GM23338 (cell line): ENCODE data around the gene DUS3L. TPM values are rescaled to one million over a fixed set of nuclear protein-coding genes. Genes with fewer than 3 reads are reported as not detected.
A peak's percentile ranks its signal among the peaks of the same experiment; 100 is the strongest.

Experiments used
- ATAC-seq: fragments of 200-7000 bp; cut with Tn5 transposase; 3 replicates; pipeline ENCODE4 v1.9.1; 2020
- DNase-seq: peaks from one replicate; pipeline ENCODE4 v3.0.0-alpha.2; 2015; ENCODE audit warnings: low spot score
- H2AFZ ChIP-seq: fragments of 200-600 bp; sonication (generic); 2 replicates; pipeline ENCODE4 v1.8.0; 2016; ENCODE audit warnings: antibody characterized with exemption, mild to moderate bottlenecking, moderate library complexity
- H3F3A ChIP-seq: fragments of 200-600 bp; sonication (generic); replicated peaks from 2 replicates; pipeline ENCODE4 v1.8.0; 2017; ENCODE audit warnings: antibody characterized with exemption, mixed run types, low read depth
- H3K27ac ChIP-seq: fragments of 200-600 bp; sonication (generic); 2 replicates; pipeline ENCODE4 v1.6.1; 2016; ENCODE audit warnings: low read depth
- H3K27me3 ChIP-seq: fragments of 200-600 bp; sonication (generic); 2 replicates; pipeline ENCODE4 v1.8.0; 2016; ENCODE audit warnings: mild to moderate bottlenecking, mixed run types, moderate library complexity; ENCODE audit not compliant: insufficient read depth
- H3K36me3 ChIP-seq: fragments of 200-600 bp; sonication (generic); 2 replicates; pipeline ENCODE4 v1.8.0; 2016; ENCODE audit warnings: mild to moderate bottlenecking; ENCODE audit not compliant: insufficient read depth
- H3K4me1 ChIP-seq: fragments of 200-600 bp; sonication (generic); 2 replicates; pipeline ENCODE4 v1.8.0; 2016; ENCODE audit warnings: mild to moderate bottlenecking, moderate library complexity; ENCODE audit not compliant: insufficient read depth
- H3K4me2 ChIP-seq: fragments of 200-600 bp; sonication (generic); 2 replicates; pipeline ENCODE4 v1.7.1; 2017; ENCODE audit warnings: mixed run types
- H3K4me3 ChIP-seq: fragments of 200-600 bp; sonication (generic); 2 replicates; pipeline ENCODE4 v1.6.1; 2016; ENCODE audit warnings: mixed run types
- H3K79me2 ChIP-seq: fragments of 200-600 bp; sonication (generic); replicated peaks from 2 replicates; pipeline ENCODE4 v1.8.0; 2017; ENCODE audit warnings: mild to moderate bottlenecking; ENCODE audit not compliant: insufficient read depth
- H3K9me2 ChIP-seq: fragments of 200-600 bp; sonication (generic); 2 replicates; pipeline ENCODE4 v1.8.0; 2017; ENCODE audit not compliant: insufficient read depth
- H4K20me1 ChIP-seq: fragments of 200-600 bp; sonication (generic); replicated peaks from 2 replicates; pipeline ENCODE4 v1.8.0; 2017; ENCODE audit warnings: mild to moderate bottlenecking; ENCODE audit not compliant: insufficient read depth
- H3K27ac Mint-ChIP-seq: 2 replicates; pipeline ENCODE4 v1.8.0; 2020; ENCODE audit warnings: inconsistent platforms, mild to moderate bottlenecking, moderate library complexity, mixed read lengths
- H3K27me3 Mint-ChIP-seq: 3 replicates; pipeline ENCODE4 v1.8.0; 2022; ENCODE audit warnings: low read depth, mild to moderate bottlenecking, moderate library complexity, mixed read lengths, inconsistent platforms; ENCODE audit not compliant: insufficient read depth, poor library complexity
- H3K36me3 Mint-ChIP-seq: 3 replicates; pipeline ENCODE4 v1.8.0; 2021; ENCODE audit warnings: low read depth, mild to moderate bottlenecking, inconsistent platforms, moderate library complexity, mixed read lengths
- H3K4me1 Mint-ChIP-seq: 3 replicates; pipeline ENCODE4 v1.8.0; 2020; ENCODE audit warnings: mild to moderate bottlenecking, inconsistent platforms, mixed read lengths
- H3K4me3 Mint-ChIP-seq: 3 replicates; pipeline ENCODE4 v1.8.0; 2021; ENCODE audit warnings: moderate library complexity, mild to moderate bottlenecking, inconsistent platforms, mixed read lengths
- H3K9me3 Mint-ChIP-seq: 3 replicates; pipeline ENCODE4 v1.8.0; 2020; ENCODE audit warnings: moderate library complexity, mild to moderate bottlenecking, inconsistent platforms, mixed read lengths
- CREB1 ChIP-seq: fragments of 250-450 bp; sonication (Bioruptor Pico); IDR thresholded peaks from 2 replicates; pipeline ENCODE4 v1.5.0; 2020; ENCODE audit warnings: low read depth, mild to moderate bottlenecking, moderate library complexity
- POLR2AphosphoS5 ChIP-seq: IDR thresholded peaks from 2 replicates; pipeline ENCODE4 v1.6.1; 2016; ENCODE audit warnings: antibody characterized with exemption, low read depth
- STAT1 ChIP-seq: IDR thresholded peaks from one replicate; pipeline ENCODE4 v1.6.1; 2016; ENCODE audit warnings: antibody characterized with exemption; ENCODE audit not compliant: unreplicated experiment
- ZNF114 ChIP-seq: fragments of 250-450 bp; sonication (Bioruptor Pico); IDR thresholded peaks from 2 replicates; pipeline ENCODE4 v1.5.0; 2020; ENCODE audit warnings: mild to moderate bottlenecking, moderate library complexity
- polyA plus RNA-seq: library from polyadenylated mRNA; unstranded; fragments of >200 nt; fragmentation: Nextera tagmentation; extraction: Ambion mirVana; gene quantifications from 2 replicates; pipeline ENCODE4 v1.2.1, GENCODE V29; 2016
- total RNA-seq: library from RNA; depleted of rRNA; stranded (reverse); fragments of >200 nt; shearing (Covaris generic); gene quantifications from 2 replicates; pipeline ENCODE4 v1.2.3, GENCODE V29; 2014
- TF ChIP-seq, protein P1 (sequence below): IDR thresholded peaks from one replicate; pipeline ENCODE4 v1.6.1; 2018; ENCODE audit warnings: antibody characterized with exemption; ENCODE audit not compliant: unreplicated experiment
- TF ChIP-seq, protein P2 (sequence below): IDR thresholded peaks from 2 replicates; pipeline ENCODE4 v1.6.1; 2016; ENCODE audit warnings: antibody characterized with exemption
- TF ChIP-seq, protein P3 (sequence below): fragments of 250-450 bp; sonication (Bioruptor Pico); IDR thresholded peaks from 2 replicates; pipeline ENCODE4 v1.5.0; 2020; ENCODE audit warnings: mild to moderate bottlenecking, moderate library complexity
- TF ChIP-seq, protein P4 (sequence below), 2 experiments: fragments of 200-600 bp in 1 of 2; sonication (generic) in 1 of 2; conservative IDR thresholded peaks; 2 replicates each; pipeline versions ENCODE4 v1.5.1 to v1.6.1; 2016 to 2017; ENCODE audit warnings: antibody characterized with exemption in 2 of 2, low read depth in 2 of 2, mild to moderate bottlenecking in 2 of 2, moderate library complexity in 1 of 2

DUS3L gene
- total and polyA plus RNA-seq, 2 experiments from 2014 or later = 26.2 to 53.0 TPM

DNA sequence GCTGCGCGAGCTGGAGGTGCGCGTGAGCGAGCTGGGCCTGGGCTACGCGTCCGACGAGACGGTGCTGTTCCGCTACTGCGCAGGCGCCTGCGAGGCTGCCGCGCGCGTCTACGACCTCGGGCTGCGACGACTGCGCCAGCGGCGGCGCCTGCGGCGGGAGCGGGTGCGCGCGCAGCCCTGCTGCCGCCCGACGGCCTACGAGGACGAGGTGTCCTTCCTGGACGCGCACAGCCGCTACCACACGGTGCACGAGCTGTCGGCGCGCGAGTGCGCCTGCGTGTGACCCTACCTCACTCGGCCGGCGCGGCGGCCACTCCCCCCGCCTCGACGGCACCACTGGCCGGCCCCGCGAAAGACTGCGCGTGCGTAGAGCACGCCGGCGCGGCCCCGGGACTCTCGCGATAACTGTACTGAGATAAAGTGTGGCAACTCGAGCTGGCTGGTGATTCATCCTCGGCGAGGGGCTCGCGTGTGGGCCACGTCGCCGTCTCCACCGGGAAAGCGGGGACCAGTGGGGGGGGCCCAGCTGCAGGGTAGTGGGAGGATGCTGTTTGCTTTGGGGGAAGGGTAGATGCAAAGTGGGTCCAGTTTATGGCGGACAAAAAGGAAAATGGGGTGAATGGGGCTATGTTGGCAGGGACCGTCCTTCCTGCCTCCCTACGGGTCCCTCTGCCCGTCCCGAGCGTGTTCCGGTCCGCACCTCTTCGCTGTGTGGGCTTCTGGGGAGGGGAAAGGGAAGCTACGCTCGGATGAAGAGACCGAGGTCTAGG is 37.1 kb upstream of the DUS3L start:
- H3K36me3 Mint-ChIP-seq = no peaks in the 10 kb centered on the region
- peak overlapping the region; percentile 98 for H3K27ac Mint-ChIP-seq
- Histone ChIP-seq H4K20me1 (no peaks in the 10 kb centered on the region), H3K27me3 (no peaks in the 10 kb centered on the region), H3K36me3 (no peaks in the 10 kb centered on the region), H3K4me1 (peaks cover 4% of the 10 kb centered on the region; the same call in 1 of the 2 replicates), H3K9me2 (no peaks in the 10 kb centered on the region), H2AFZ (peak overlapping the region; percentile 90), H3K79me2 (no peaks in the 10 kb centered on the region), H3K4me2 (peak overlapping the region; percentile 97), H3K27ac (peak overlapping the region; percentile 94), H3F3A (no peaks in the 10 kb centered on the region), H3K4me3 (peak overlapping the region; percentile 86)
- DNase-seq (peak; percentile 94), ATAC-seq (peak; percentile 60)
- peaks cover 7% of the 10 kb centered on the region for H3K4me1 Mint-ChIP-seq
- peaks cover 25% of the 10 kb centered on the region for H3K27me3 Mint-ChIP-seq
- peak overlapping the region; percentile 95 for H3K4me3 Mint-ChIP-seq
- TF ChIP-seq CREB1 (CRISPR knock-in tag) (peak; percentile 80), ZNF114 (no peak), POLR2AphosphoS5 (peak; percentile 97), STAT1 (no peak)
- TF ChIP-seq, protein P1, sequence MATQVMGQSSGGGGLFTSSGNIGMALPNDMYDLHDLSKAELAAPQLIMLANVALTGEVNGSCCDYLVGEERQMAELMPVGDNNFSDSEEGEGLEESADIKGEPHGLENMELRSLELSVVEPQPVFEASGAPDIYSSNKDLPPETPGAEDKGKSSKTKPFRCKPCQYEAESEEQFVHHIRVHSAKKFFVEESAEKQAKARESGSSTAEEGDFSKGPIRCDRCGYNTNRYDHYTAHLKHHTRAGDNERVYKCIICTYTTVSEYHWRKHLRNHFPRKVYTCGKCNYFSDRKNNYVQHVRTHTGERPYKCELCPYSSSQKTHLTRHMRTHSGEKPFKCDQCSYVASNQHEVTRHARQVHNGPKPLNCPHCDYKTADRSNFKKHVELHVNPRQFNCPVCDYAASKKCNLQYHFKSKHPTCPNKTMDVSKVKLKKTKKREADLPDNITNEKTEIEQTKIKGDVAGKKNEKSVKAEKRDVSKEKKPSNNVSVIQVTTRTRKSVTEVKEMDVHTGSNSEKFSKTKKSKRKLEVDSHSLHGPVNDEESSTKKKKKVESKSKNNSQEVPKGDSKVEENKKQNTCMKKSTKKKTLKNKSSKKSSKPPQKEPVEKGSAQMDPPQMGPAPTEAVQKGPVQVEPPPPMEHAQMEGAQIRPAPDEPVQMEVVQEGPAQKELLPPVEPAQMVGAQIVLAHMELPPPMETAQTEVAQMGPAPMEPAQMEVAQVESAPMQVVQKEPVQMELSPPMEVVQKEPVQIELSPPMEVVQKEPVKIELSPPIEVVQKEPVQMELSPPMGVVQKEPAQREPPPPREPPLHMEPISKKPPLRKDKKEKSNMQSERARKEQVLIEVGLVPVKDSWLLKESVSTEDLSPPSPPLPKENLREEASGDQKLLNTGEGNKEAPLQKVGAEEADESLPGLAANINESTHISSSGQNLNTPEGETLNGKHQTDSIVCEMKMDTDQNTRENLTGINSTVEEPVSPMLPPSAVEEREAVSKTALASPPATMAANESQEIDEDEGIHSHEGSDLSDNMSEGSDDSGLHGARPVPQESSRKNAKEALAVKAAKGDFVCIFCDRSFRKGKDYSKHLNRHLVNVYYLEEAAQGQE = no peak
- TF ChIP-seq, protein P2, sequence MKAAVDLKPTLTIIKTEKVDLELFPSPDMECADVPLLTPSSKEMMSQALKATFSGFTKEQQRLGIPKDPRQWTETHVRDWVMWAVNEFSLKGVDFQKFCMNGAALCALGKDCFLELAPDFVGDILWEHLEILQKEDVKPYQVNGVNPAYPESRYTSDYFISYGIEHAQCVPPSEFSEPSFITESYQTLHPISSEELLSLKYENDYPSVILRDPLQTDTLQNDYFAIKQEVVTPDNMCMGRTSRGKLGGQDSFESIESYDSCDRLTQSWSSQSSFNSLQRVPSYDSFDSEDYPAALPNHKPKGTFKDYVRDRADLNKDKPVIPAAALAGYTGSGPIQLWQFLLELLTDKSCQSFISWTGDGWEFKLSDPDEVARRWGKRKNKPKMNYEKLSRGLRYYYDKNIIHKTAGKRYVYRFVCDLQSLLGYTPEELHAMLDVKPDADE = 0 out of 2 replicates have a peak, but pooled peaks have one; percentile 16
- TF ChIP-seq, protein P3, sequence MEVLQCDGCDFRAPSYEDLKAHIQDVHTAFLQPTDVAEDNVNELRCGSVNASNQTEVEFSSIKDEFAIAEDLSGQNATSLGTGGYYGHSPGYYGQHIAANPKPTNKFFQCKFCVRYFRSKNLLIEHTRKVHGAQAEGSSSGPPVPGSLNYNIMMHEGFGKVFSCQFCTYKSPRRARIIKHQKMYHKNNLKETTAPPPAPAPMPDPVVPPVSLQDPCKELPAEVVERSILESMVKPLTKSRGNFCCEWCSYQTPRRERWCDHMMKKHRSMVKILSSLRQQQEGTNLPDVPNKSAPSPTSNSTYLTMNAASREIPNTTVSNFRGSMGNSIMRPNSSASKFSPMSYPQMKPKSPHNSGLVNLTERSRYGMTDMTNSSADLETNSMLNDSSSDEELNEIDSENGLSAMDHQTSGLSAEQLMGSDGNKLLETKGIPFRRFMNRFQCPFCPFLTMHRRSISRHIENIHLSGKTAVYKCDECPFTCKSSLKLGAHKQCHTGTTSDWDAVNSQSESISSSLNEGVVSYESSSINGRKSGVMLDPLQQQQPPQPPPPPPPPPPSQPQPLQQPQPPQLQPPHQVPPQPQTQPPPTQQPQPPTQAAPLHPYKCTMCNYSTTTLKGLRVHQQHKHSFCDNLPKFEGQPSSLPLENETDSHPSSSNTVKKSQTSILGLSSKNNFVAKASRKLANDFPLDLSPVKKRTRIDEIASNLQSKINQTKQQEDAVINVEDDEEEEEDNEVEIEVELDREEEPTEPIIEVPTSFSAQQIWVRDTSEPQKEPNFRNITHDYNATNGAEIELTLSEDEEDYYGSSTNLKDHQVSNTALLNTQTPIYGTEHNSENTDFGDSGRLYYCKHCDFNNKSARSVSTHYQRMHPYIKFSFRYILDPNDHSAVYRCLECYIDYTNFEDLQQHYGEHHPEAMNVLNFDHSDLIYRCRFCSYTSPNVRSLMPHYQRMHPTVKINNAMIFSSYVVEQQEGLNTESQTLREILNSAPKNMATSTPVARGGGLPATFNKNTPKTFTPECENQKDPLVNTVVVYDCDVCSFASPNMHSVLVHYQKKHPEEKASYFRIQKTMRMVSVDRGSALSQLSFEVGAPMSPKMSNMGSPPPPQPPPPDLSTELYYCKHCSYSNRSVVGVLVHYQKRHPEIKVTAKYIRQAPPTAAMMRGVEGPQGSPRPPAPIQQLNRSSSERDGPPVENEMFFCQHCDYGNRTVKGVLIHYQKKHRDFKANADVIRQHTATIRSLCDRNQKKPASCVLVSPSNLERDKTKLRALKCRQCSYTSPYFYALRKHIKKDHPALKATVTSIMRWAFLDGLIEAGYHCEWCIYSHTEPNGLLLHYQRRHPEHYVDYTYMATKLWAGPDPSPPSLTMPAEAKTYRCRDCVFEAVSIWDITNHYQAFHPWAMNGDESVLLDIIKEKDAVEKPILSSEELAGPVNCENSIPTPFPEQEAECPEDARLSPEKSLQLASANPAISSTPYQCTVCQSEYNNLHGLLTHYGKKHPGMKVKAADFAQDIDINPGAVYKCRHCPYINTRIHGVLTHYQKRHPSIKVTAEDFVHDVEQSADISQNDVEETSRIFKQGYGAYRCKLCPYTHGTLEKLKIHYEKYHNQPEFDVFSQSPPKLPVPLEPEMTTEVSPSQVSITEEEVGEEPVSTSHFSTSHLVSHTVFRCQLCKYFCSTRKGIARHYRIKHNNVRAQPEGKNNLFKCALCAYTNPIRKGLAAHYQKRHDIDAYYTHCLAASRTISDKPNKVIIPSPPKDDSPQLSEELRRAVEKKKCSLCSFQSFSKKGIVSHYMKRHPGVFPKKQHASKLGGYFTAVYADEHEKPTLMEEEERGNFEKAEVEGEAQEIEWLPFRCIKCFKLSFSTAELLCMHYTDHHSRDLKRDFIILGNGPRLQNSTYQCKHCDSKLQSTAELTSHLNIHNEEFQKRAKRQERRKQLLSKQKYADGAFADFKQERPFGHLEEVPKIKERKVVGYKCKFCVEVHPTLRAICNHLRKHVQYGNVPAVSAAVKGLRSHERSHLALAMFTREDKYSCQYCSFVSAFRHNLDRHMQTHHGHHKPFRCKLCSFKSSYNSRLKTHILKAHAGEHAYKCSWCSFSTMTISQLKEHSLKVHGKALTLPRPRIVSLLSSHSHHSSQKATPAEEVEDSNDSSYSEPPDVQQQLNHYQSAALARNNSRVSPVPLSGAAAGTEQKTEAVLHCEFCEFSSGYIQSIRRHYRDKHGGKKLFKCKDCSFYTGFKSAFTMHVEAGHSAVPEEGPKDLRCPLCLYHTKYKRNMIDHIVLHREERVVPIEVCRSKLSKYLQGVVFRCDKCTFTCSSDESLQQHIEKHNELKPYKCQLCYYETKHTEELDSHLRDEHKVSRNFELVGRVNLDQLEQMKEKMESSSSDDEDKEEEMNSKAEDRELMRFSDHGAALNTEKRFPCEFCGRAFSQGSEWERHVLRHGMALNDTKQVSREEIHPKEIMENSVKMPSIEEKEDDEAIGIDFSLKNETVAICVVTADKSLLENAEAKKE (CRISPR knock-in tag) = no peak
- TF ChIP-seq, protein P4, sequence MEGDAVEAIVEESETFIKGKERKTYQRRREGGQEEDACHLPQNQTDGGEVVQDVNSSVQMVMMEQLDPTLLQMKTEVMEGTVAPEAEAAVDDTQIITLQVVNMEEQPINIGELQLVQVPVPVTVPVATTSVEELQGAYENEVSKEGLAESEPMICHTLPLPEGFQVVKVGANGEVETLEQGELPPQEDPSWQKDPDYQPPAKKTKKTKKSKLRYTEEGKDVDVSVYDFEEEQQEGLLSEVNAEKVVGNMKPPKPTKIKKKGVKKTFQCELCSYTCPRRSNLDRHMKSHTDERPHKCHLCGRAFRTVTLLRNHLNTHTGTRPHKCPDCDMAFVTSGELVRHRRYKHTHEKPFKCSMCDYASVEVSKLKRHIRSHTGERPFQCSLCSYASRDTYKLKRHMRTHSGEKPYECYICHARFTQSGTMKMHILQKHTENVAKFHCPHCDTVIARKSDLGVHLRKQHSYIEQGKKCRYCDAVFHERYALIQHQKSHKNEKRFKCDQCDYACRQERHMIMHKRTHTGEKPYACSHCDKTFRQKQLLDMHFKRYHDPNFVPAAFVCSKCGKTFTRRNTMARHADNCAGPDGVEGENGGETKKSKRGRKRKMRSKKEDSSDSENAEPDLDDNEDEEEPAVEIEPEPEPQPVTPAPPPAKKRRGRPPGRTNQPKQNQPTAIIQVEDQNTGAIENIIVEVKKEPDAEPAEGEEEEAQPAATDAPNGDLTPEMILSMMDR (conservative IDR thresholded peaks at IDR 0.05; ENCODE audit: low read depth in 2 of 2) = no peak
- H3K9me3 Mint-ChIP-seq = 0 out of 3 replicates have a peak, but pooled peaks cover 2% of the 10 kb centered on the region
